Measurements from ENCODE around the gene SMG5.

- TF ChIP-seq POLR2AphosphoS5 (IDR thresholded peaks at IDR 0.05), result no peak
- no peak for TF ChIP-seq POLR2A (IDR thresholded peaks at IDR 0.05; ENCODE audit: low read depth)
- TF ChIP-seq CTCF (IDR thresholded peaks at IDR 0.05), result no peak
Observed at GRCh38 chr1:156238248-156238647, 44.4 kb downstream of the SMG5 start.

Data from esophagus muscularis mucosa (tissue), 3 donors.